Measurements from ENCODE around the gene REG4.

Gene REG4

GRCh38 chr1:119838236-119838635 is 27.0 kb upstream of the REG4 start:
- no peaks in the 10 kb centered on the region for H3K36me3 ChIP-seq (ENCODE audit: control insufficient read depth in 2 of 2, insufficient read depth in 1 of 2, low read length in 2 of 2)
- H3K4me1 ChIP-seq (ENCODE audit: control insufficient read depth, insufficient read depth, low read length): no peaks in the 10 kb centered on the region
- POLR2A ChIA-PET: no interaction called here
- H3K4me3 ChIP-seq (ENCODE audit: low read depth, low read length): no peak overlapping the region
- CTCF ChIA-PET: interaction anchor here (1.0 to 2.2 kb wide), 3 partner anchors 11 to 32 kb away, joined by 3 to 9 read pairs (median 6); no protein-coding TSS in a partner anchor
- TF ChIP-seq ZFP3 (tag by site-specific recombination; IDR thresholded peaks at IDR 0.05; ENCODE audit: low read depth): no peak
- no peak for TF ChIP-seq ZFHX2 (tag by site-specific recombination; conservative IDR thresholded peaks at IDR 0.05)
- no peak for TF ChIP-seq ZNF785 (tag by site-specific recombination; IDR thresholded peaks at IDR 0.05)
- no peak for TF ChIP-seq ZNF184 (tag by site-specific recombination; IDR thresholded peaks at IDR 0.05)
- no peak for TF ChIP-seq ZNF302 (tag by site-specific recombination; IDR thresholded peaks at IDR 0.05; ENCODE audit: low read depth)
- TF ChIP-seq ZNF580 (tag by site-specific recombination; IDR thresholded peaks at IDR 0.05): no peak
- no peak for TF ChIP-seq ZNF621 (tag by site-specific recombination; IDR thresholded peaks at IDR 0.05)
- H3K9me3 ChIP-seq (ENCODE audit: control insufficient read depth, insufficient read depth, low read depth, low read length): no peaks in the 10 kb centered on the region
- H3K27ac ChIP-seq (ENCODE audit: extremely low read depth, low read depth, low read length): no peak overlapping the region

GRCh38 chr1:119834990-119835389 is 23.7 kb upstream of the REG4 start:
- no peak for TF ChIP-seq SP7 (tag by site-specific recombination; IDR thresholded peaks at IDR 0.05)
- TF ChIP-seq ZNF629 (tag by site-specific recombination; IDR thresholded peaks at IDR 0.05): no peak
- TF ChIP-seq ZNF777 (tag by site-specific recombination; IDR thresholded peaks at IDR 0.05; ENCODE audit: borderline replicate concordance): no peak
- TF ChIP-seq ZNF658 (tag by site-specific recombination; IDR thresholded peaks at IDR 0.05): no peak
- TF ChIP-seq SCRT1 (tag by site-specific recombination; IDR thresholded peaks at IDR 0.05; ENCODE audit: borderline replicate concordance): no peak
- TF ChIP-seq HIC1 (tag by site-specific recombination; IDR thresholded peaks at IDR 0.05): no peak
- no peak for TF ChIP-seq ZNF48 (tag by site-specific recombination; IDR thresholded peaks at IDR 0.05)
- no peak for TF ChIP-seq ZNF26 (tag by site-specific recombination; IDR thresholded peaks at IDR 0.05)
- no peak for TF ChIP-seq SP3 (tag by site-specific recombination; IDR thresholded peaks at IDR 0.05)
- no peak for TF ChIP-seq ZNF112 (tag by site-specific recombination; IDR thresholded peaks at IDR 0.05)
- H3K9me3 ChIP-seq (ENCODE audit: control insufficient read depth, insufficient read depth, low read depth, low read length): no peaks in the 10 kb centered on the region
- H3K4me1 ChIP-seq (ENCODE audit: control insufficient read depth, insufficient read depth, low read length): no peaks in the 10 kb centered on the region
- no peak overlapping the region for H3K27ac ChIP-seq (ENCODE audit: extremely low read depth, low read depth, low read length)
- H3K4me3 ChIP-seq (ENCODE audit: low read depth, low read length): no peak overlapping the region
- ChIA-PET POLR2A (no interaction called here), CTCF (interaction anchor here (0.6 to 1.6 kb wide), 2 partner anchors 10 to 110 kb away, joined by 4 to 8 read pairs; no protein-coding TSS in a partner anchor)
- H3K36me3 ChIP-seq (ENCODE audit: control insufficient read depth in 2 of 2, insufficient read depth in 1 of 2, low read length in 2 of 2): no peaks in the 10 kb centered on the region

GRCh38 chr1:119831027-119831426 is 19.8 kb upstream of the REG4 start:
- Histone ChIP-seq H3K27ac (ENCODE audit: extremely low read depth, low read depth, low read length) (no peak overlapping the region), H3K4me3 (ENCODE audit: low read depth, low read length) (no peak overlapping the region), H3K36me3 (ENCODE audit: control insufficient read depth in 2 of 2, insufficient read depth in 1 of 2, low read length in 2 of 2) (no peaks in the 10 kb centered on the region), H3K4me1 (ENCODE audit: control insufficient read depth, insufficient read depth, low read length) (no peaks in the 10 kb centered on the region), H3K9me3 (ENCODE audit: control insufficient read depth, insufficient read depth, low read depth, low read length) (no peaks in the 10 kb centered on the region)
- TF ChIP-seq ZNF146 (tag by site-specific recombination; IDR thresholded peaks at IDR 0.05) (peak; percentile 81), TSHZ1 (tag by site-specific recombination; IDR thresholded peaks at IDR 0.05; ENCODE audit: borderline replicate concordance) (no peak), ZNF580 (tag by site-specific recombination; IDR thresholded peaks at IDR 0.05) (peak; percentile 40; the same call in 1 of the 2 replicates), ZNF391 (tag by site-specific recombination; IDR thresholded peaks at IDR 0.05; ENCODE audit: borderline replicate concordance, low read depth) (no peak)
- POLR2A ChIA-PET: no interaction called here
- CTCF ChIA-PET: interaction anchor here (1.2 kb wide), 1 partner anchor 22 kb away, joined by 3 read pairs; no protein-coding TSS in a partner anchor

All from HEK293 (cell line).